ENCODE measurements around the gene TAS2R13.

- no peak for TF ChIP-seq CTCF (IDR thresholded peaks at IDR 0.05)
- no peak for TF ChIP-seq POLR2AphosphoS5 (IDR thresholded peaks at IDR 0.05)
- no peak for TF ChIP-seq POLR2A (IDR thresholded peaks at IDR 0.05)
Measured at GRCh38 chr12:10940389-10940788, 31.0 kb upstream of the TAS2R13 start.

Data from prostate gland (tissue), 2 donors.